Measurements from ENCODE around the gene CHCHD3. TPM values are rescaled to one million over a fixed set of nuclear protein-coding genes. Genes with fewer than 3 reads are reported as not detected.

CHCHD3 gene
- total RNA-seq, 1 donor from 2014 or later = 71.0 TPM

- H3K36me3 Mint-ChIP-seq = peaks cover 34% of the 10 kb centered on the region
- no peak overlapping the region for H3K4me3 Mint-ChIP-seq
- H3K9me3 Mint-ChIP-seq = no peaks in the 10 kb centered on the region
- no peaks in the 10 kb centered on the region for H3K4me1 Mint-ChIP-seq (ENCODE audit: unreplicated experiment)
- no peak overlapping the region for H3K27ac Mint-ChIP-seq
- no peak for TF ChIP-seq CTCF (conservative IDR thresholded peaks at IDR 0.05)
- H3K27me3 Mint-ChIP-seq = no peaks in the 10 kb centered on the region
- DNase-seq (ENCODE audit: extremely low spot score, unreplicated experiment) = no peak
Observed at GRCh38 chr7:132789281-132789680, 292.6 kb downstream of the CHCHD3 start.

GRCh38 chr7:132785870-132786269, 296.0 kb downstream of the CHCHD3 start:
- Mint-ChIP-seq H3K27me3 (no peaks in the 10 kb centered on the region), H3K4me1 (ENCODE audit: unreplicated experiment) (no peaks in the 10 kb centered on the region), H3K9me3 (no peaks in the 10 kb centered on the region), H3K4me3 (no peak overlapping the region), H3K27ac (no peak overlapping the region), H3K36me3 (peaks cover 28% of the 10 kb centered on the region)
- TF ChIP-seq CTCF (conservative IDR thresholded peaks at IDR 0.05) = no peak
- DNase-seq (ENCODE audit: extremely low spot score, unreplicated experiment) = no peak

- no peaks in the 10 kb centered on the region for H3K4me1 Mint-ChIP-seq (ENCODE audit: unreplicated experiment)
- no peak for TF ChIP-seq CTCF (conservative IDR thresholded peaks at IDR 0.05)
- no peaks in the 10 kb centered on the region for H3K27me3 Mint-ChIP-seq
- no peak for DNase-seq (ENCODE audit: extremely low spot score, unreplicated experiment)
- H3K4me3 Mint-ChIP-seq = no peak overlapping the region
- H3K9me3 Mint-ChIP-seq = no peaks in the 10 kb centered on the region
- no peak overlapping the region for H3K27ac Mint-ChIP-seq
- peaks cover 24% of the 10 kb centered on the region for H3K36me3 Mint-ChIP-seq
Observed at GRCh38 chr7:132784406-132784805, 297.5 kb downstream of the CHCHD3 start.

- Mint-ChIP-seq H3K4me3 (no peak overlapping the region), H3K9me3 (no peaks in the 10 kb centered on the region), H3K4me1 (ENCODE audit: unreplicated experiment) (no peaks in the 10 kb centered on the region), H3K36me3 (peaks cover 24% of the 10 kb centered on the region), H3K27me3 (no peaks in the 10 kb centered on the region), H3K27ac (no peak overlapping the region)
- no peak for DNase-seq (ENCODE audit: extremely low spot score, unreplicated experiment)
- no peak for TF ChIP-seq CTCF (conservative IDR thresholded peaks at IDR 0.05)
Observed at GRCh38 chr7:132783824-132784223, 298.1 kb downstream of the CHCHD3 start.

- no peak overlapping the region for H3K27ac Mint-ChIP-seq
- no peaks in the 10 kb centered on the region for H3K27me3 Mint-ChIP-seq
- no peaks in the 10 kb centered on the region for H3K4me1 Mint-ChIP-seq (ENCODE audit: unreplicated experiment)
- H3K4me3 Mint-ChIP-seq = no peak overlapping the region
- DNase-seq (ENCODE audit: extremely low spot score, unreplicated experiment) = no peak
- H3K9me3 Mint-ChIP-seq = no peaks in the 10 kb centered on the region
- no peak for TF ChIP-seq CTCF (conservative IDR thresholded peaks at IDR 0.05)
- H3K36me3 Mint-ChIP-seq = peaks cover 24% of the 10 kb centered on the region
Observed at GRCh38 chr7:132782777-132783640, 298.9 kb downstream of the CHCHD3 start.
